ENCODE measurements around the gene SP110.

- no peak for TF ChIP-seq POLR2A (IDR thresholded peaks at IDR 0.05)
- no peak for TF ChIP-seq CTCF (IDR thresholded peaks at IDR 0.05)
Measured at GRCh38 chr2:230170532-230170931, 49.3 kb downstream of the SP110 start.
